ENCODE measurements around the gene SYNPR. TPM values are rescaled to one million over a fixed set of nuclear protein-coding genes. Genes with fewer than 3 reads are reported as not detected.

The SYNPR gene
- total RNA-seq, 1 experiment from 2014 or later: not detected

- CTCF ChIA-PET: no interaction called here
- POLR2A ChIA-PET: no interaction called here
- Histone ChIP-seq H3K9me3 (no peaks in the 10 kb centered on the region), H3K4me3 (ENCODE audit: low read depth, low read length) (no peak overlapping the region), H3K4me1 (no peaks in the 10 kb centered on the region), H3K27me3 (replicated peaks; ENCODE audit: control insufficient read depth, insufficient read depth, low read length) (no peaks in the 10 kb centered on the region), H3K36me3 (ENCODE audit: control insufficient read depth, insufficient read depth, low read length) (no peaks in the 10 kb centered on the region)
- Mint-ChIP-seq H3K9me3 (ENCODE audit: unreplicated experiment) (no peaks in the 10 kb centered on the region), H3K4me3 (ENCODE audit: unreplicated experiment) (no peak overlapping the region), H3K4me1 (ENCODE audit: low read depth, unreplicated experiment) (no peaks in the 10 kb centered on the region), H3K27ac (ENCODE audit: unreplicated experiment) (no peak overlapping the region), H3K27me3 (ENCODE audit: insufficient read depth, unreplicated experiment) (peaks cover 6% of the 10 kb centered on the region), H3K36me3 (ENCODE audit: insufficient read depth, unreplicated experiment) (no peaks in the 10 kb centered on the region)
- BruUV-seq (replicated peaks): no TSS peak
- no peak for TF ChIP-seq CTCF (IDR thresholded peaks at IDR 0.05; ENCODE audit: insufficient read depth in 1 of 2, low read depth in 1 of 2, low read length in 1 of 2, severe bottlenecking in 1 of 2, unreplicated experiment in 1 of 2)
- intact Hi-C loops (cut with micrococcal nuclease; ENCODE audit: unreplicated experiment): no loop called here
- DNase-seq: no peak
These were observed 3.7 kb upstream of the SYNPR start for GRCh38 chr3:63274359-63274758.

GRCh38 chr3:63279005-63279841 lies 1.1 kb downstream of the SYNPR start:
- Mint-ChIP-seq H3K27me3 (ENCODE audit: insufficient read depth, unreplicated experiment) (peaks cover 2% of the 10 kb centered on the region), H3K4me3 (ENCODE audit: unreplicated experiment) (no peak overlapping the region), H3K36me3 (ENCODE audit: insufficient read depth, unreplicated experiment) (no peaks in the 10 kb centered on the region), H3K9me3 (ENCODE audit: unreplicated experiment) (no peaks in the 10 kb centered on the region), H3K27ac (ENCODE audit: unreplicated experiment) (no peak overlapping the region), H3K4me1 (ENCODE audit: low read depth, unreplicated experiment) (no peaks in the 10 kb centered on the region)
- no TSS peak for BruUV-seq (replicated peaks)
- ChIA-PET CTCF (no interaction called here), POLR2A (no interaction called here)
- no peaks in the 10 kb centered on the region for H3K9me3 ChIP-seq
- DNase-seq: no peak
- H3K4me1 ChIP-seq: no peaks in the 10 kb centered on the region
- no peak for TF ChIP-seq CTCF (IDR thresholded peaks at IDR 0.05; ENCODE audit: insufficient read depth in 1 of 2, low read depth in 1 of 2, low read length in 1 of 2, severe bottlenecking in 1 of 2, unreplicated experiment in 1 of 2)
- H3K36me3 ChIP-seq (ENCODE audit: control insufficient read depth, insufficient read depth, low read length): no peaks in the 10 kb centered on the region
- intact Hi-C loops (cut with micrococcal nuclease; ENCODE audit: unreplicated experiment): no loop called here
- H3K27me3 ChIP-seq (replicated peaks; ENCODE audit: control insufficient read depth, insufficient read depth, low read length): no peaks in the 10 kb centered on the region
- no peak overlapping the region for H3K4me3 ChIP-seq (ENCODE audit: low read depth, low read length)

- no peaks in the 10 kb centered on the region for H3K4me1 ChIP-seq
- peaks cover 13% of the 10 kb centered on the region for H3K27me3 Mint-ChIP-seq (ENCODE audit: insufficient read depth, unreplicated experiment)
- no peaks in the 10 kb centered on the region for H3K36me3 ChIP-seq (ENCODE audit: control insufficient read depth, insufficient read depth, low read length)
- no peaks in the 10 kb centered on the region for H3K36me3 Mint-ChIP-seq (ENCODE audit: insufficient read depth, unreplicated experiment)
- TF ChIP-seq CTCF (IDR thresholded peaks at IDR 0.05; ENCODE audit: insufficient read depth in 1 of 2, low read depth in 1 of 2, low read length in 1 of 2, severe bottlenecking in 1 of 2, unreplicated experiment in 1 of 2): no peak
- H3K27me3 ChIP-seq (replicated peaks; ENCODE audit: control insufficient read depth, insufficient read depth, low read length): no peaks in the 10 kb centered on the region
- H3K4me3 ChIP-seq (ENCODE audit: low read depth, low read length): no peak overlapping the region
- no peaks in the 10 kb centered on the region for H3K9me3 Mint-ChIP-seq (ENCODE audit: unreplicated experiment)
- no peaks in the 10 kb centered on the region for H3K9me3 ChIP-seq
- ChIA-PET CTCF (no interaction called here), POLR2A (no interaction called here)
- no peak overlapping the region for H3K27ac Mint-ChIP-seq (ENCODE audit: unreplicated experiment)
- no peak for DNase-seq
- H3K4me3 Mint-ChIP-seq (ENCODE audit: unreplicated experiment): no peak overlapping the region
- no peaks in the 10 kb centered on the region for H3K4me1 Mint-ChIP-seq (ENCODE audit: low read depth, unreplicated experiment)
- BruUV-seq (replicated peaks): no TSS peak
- intact Hi-C loops (cut with micrococcal nuclease; ENCODE audit: unreplicated experiment): loop anchor here (5.0 kb wide), 1 partner anchor 340 kb away; no protein-coding TSS in a partner anchor
These were observed 9.5 kb downstream of the SYNPR start for GRCh38 chr3:63287610-63288009.
